ENCODE measurements around the gene PAPLN.

Gene PAPLN

DNA sequence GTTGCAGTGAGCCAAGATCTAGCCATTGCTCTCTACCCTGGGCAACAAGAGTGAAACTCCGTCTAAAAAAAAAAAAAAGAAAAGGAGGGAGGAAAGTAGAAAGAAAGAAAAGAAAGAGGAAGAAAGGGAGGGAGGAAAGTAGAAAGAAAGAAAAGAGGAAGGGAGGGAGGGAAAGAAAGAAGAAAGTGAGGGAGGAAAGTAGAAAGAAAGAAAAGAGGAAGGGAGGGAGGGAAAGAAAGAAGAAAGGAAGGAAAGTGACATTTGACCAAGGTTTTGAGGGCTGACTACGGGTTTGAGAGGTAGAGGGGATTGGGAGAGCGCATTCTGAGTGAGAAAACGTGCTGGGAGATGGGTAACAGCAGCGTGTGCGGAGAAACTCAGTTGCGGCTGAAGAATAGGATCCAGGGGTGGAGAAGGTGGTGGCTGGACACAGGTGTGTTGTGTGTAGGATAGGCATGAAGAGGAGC lies 521 bp upstream of the PAPLN start:
- Histone ChIP-seq H3K4me2 (ENCODE audit: low read depth, low read length, poor library complexity, severe bottlenecking) (no peak overlapping the region), H3K27ac (ENCODE audit: low read depth, low read length) (no peak overlapping the region), H3K79me2 (ENCODE audit: insufficient read depth, low read length) (no peaks in the 10 kb centered on the region), H3F3A (ENCODE audit: insufficient read depth) (no peaks in the 10 kb centered on the region), H2AFZ (ENCODE audit: low read depth, low read length, severe bottlenecking) (no peak overlapping the region), H3K9ac (ENCODE audit: low read length) (no peak overlapping the region), H3K36me3 (ENCODE audit: low read length) (no peaks in the 10 kb centered on the region), H3K9me2 (replicated peaks; ENCODE audit: insufficient read depth, low read length) (no peaks in the 10 kb centered on the region), H3K27me3 (ENCODE audit: low read length) (no peaks in the 10 kb centered on the region), H3K4me3 (ENCODE audit: insufficient read depth, low read length, poor library complexity, severe bottlenecking) (no peak overlapping the region), H4K20me1 (ENCODE audit: low read depth, low read length) (no peaks in the 10 kb centered on the region), H3K9me3 (ENCODE audit: insufficient read depth, low read length) (no peaks in the 10 kb centered on the region)
- TF ChIP-seq, protein P1, sequence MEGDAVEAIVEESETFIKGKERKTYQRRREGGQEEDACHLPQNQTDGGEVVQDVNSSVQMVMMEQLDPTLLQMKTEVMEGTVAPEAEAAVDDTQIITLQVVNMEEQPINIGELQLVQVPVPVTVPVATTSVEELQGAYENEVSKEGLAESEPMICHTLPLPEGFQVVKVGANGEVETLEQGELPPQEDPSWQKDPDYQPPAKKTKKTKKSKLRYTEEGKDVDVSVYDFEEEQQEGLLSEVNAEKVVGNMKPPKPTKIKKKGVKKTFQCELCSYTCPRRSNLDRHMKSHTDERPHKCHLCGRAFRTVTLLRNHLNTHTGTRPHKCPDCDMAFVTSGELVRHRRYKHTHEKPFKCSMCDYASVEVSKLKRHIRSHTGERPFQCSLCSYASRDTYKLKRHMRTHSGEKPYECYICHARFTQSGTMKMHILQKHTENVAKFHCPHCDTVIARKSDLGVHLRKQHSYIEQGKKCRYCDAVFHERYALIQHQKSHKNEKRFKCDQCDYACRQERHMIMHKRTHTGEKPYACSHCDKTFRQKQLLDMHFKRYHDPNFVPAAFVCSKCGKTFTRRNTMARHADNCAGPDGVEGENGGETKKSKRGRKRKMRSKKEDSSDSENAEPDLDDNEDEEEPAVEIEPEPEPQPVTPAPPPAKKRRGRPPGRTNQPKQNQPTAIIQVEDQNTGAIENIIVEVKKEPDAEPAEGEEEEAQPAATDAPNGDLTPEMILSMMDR (IDR thresholded peaks at IDR 0.05; ENCODE audit: insufficient read depth, low read length, poor library complexity, severe bottlenecking): no peak
- TF ChIP-seq EZH2phosphoT487 (conservative IDR thresholded peaks at IDR 0.05; ENCODE audit: low read length): no peak

DNA sequence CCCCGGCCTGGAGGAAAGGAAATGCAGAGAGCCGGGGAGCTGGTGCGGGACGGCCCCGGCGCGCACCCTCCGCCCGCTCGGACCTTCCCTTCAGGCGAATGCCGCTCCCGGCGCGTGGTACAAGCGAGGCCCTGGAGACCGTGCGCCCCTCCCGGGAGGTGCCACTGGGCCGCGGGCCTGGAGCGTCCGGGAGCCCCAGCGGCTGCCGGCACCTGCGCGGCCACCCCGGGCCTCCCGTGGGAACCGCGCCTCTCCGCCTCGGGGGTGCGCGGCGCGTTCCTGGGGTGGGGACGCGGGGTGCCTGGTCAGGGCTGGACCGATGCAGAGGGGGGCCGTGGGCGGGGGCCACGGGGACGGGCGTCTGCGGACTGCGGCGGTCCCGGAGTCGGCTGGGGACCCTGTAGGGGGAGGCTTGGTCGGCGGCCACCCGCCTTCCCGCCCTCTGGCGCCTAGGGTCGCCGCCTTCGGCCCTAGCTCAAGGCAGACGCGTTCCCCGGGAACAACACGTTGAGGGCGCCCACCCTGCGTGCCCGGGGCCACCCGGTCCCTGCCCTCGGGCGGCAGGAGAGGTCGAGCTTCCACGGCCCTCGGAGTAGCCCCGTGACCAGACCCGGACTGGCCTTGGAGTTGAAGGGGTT lies 599 bp downstream of the PAPLN start:
- H2AFZ ChIP-seq (ENCODE audit: low read depth, low read length, severe bottlenecking): no peak overlapping the region
- H3K9ac ChIP-seq (ENCODE audit: low read length): no peak overlapping the region
- no peak for TF ChIP-seq EZH2phosphoT487 (conservative IDR thresholded peaks at IDR 0.05; ENCODE audit: low read length)
- TF ChIP-seq, protein P1 (IDR thresholded peaks at IDR 0.05; ENCODE audit: insufficient read depth, low read length, poor library complexity, severe bottlenecking): no peak
- no peak overlapping the region for H3K4me3 ChIP-seq (ENCODE audit: insufficient read depth, low read length, poor library complexity, severe bottlenecking)
- H3F3A ChIP-seq (ENCODE audit: insufficient read depth): no peaks in the 10 kb centered on the region
- no peaks in the 10 kb centered on the region for H4K20me1 ChIP-seq (ENCODE audit: low read depth, low read length)
- no peaks in the 10 kb centered on the region for H3K9me2 ChIP-seq (replicated peaks; ENCODE audit: insufficient read depth, low read length)
- H3K9me3 ChIP-seq (ENCODE audit: insufficient read depth, low read length): no peaks in the 10 kb centered on the region
- H3K36me3 ChIP-seq (ENCODE audit: low read length): no peaks in the 10 kb centered on the region
- H3K79me2 ChIP-seq (ENCODE audit: insufficient read depth, low read length): no peaks in the 10 kb centered on the region
- no peak overlapping the region for H3K4me2 ChIP-seq (ENCODE audit: low read depth, low read length, poor library complexity, severe bottlenecking)
- H3K27ac ChIP-seq (ENCODE audit: low read depth, low read length): no peak overlapping the region
- H3K27me3 ChIP-seq (ENCODE audit: low read length): no peaks in the 10 kb centered on the region

DNA sequence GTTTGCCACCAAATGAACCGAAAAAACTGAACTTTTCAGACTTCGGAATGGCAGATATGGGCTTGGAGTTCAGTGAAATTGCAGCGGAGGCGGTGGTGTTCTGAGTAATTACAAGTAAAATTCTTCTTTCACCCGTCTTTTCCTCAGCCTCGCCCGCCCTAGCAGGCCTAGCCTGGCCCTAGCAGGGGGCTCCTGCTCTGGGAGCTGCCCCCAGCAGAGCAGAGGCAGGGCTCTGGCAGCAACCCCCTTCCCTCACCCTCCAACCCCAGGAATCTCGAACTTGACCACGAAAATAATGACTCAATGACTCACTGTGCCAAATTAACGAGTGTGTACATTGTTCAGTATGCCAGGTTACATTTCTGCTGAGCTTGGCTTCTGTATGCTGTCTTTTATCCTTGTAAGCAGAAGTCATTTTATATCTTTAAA lies 1.1 kb downstream of the PAPLN start:
- Histone ChIP-seq H3K36me3 (ENCODE audit: low read length) (no peaks in the 10 kb centered on the region), H3K9me3 (ENCODE audit: insufficient read depth, low read length) (no peaks in the 10 kb centered on the region), H3K9ac (ENCODE audit: low read length) (no peak overlapping the region), H3K27me3 (ENCODE audit: low read length) (no peaks in the 10 kb centered on the region), H3K79me2 (ENCODE audit: insufficient read depth, low read length) (no peaks in the 10 kb centered on the region), H3K4me2 (ENCODE audit: low read depth, low read length, poor library complexity, severe bottlenecking) (no peak overlapping the region), H4K20me1 (ENCODE audit: low read depth, low read length) (no peaks in the 10 kb centered on the region), H2AFZ (ENCODE audit: low read depth, low read length, severe bottlenecking) (no peak overlapping the region), H3K4me3 (ENCODE audit: insufficient read depth, low read length, poor library complexity, severe bottlenecking) (no peak overlapping the region), H3K9me2 (replicated peaks; ENCODE audit: insufficient read depth, low read length) (no peaks in the 10 kb centered on the region), H3F3A (ENCODE audit: insufficient read depth) (no peaks in the 10 kb centered on the region), H3K27ac (ENCODE audit: low read depth, low read length) (no peak overlapping the region)
- TF ChIP-seq, protein P1 (IDR thresholded peaks at IDR 0.05; ENCODE audit: insufficient read depth, low read length, poor library complexity, severe bottlenecking): no peak
- TF ChIP-seq EZH2phosphoT487 (conservative IDR thresholded peaks at IDR 0.05; ENCODE audit: low read length): no peak

All from SU-DHL-6 (cell line).